Gastrocnemius medialis (tissue), 4 donors: ENCODE data around the gene DIPK1C.

Experiments used
- POLR2A ChIP-seq, 2 donors: fragments of 450-650 bp; IDR thresholded peaks; one replicate each; pipeline ENCODE4 v1.6.1; 2017; ENCODE audit warnings: antibody characterized with exemption in 2 of 2, mild to moderate bottlenecking in 2 of 2, moderate library complexity in 2 of 2
- TF ChIP-seq, protein P1 (sequence below), 5 experiments: fragments of 450-650 bp in 3 of 5; fragments of 200-600 bp in 2 of 5; sonication (generic) in 2 of 5; IDR thresholded peaks in 4 of 5; conservative IDR thresholded peaks in 1 of 5; 1 replicate in 4 of 5; 2 replicates in 1 of 5; pipeline ENCODE4 v1.5.1; 2016 to 2019; ENCODE audit warnings: antibody characterized with exemption in 5 of 5, mild to moderate bottlenecking in 3 of 5, moderate library complexity in 3 of 5

GRCh38 chr18:74459889-74460288 is 2.8 kb upstream of the DIPK1C start:
- TF ChIP-seq POLR2A (IDR thresholded peaks at IDR 0.05) = no peak
- TF ChIP-seq, protein P1, sequence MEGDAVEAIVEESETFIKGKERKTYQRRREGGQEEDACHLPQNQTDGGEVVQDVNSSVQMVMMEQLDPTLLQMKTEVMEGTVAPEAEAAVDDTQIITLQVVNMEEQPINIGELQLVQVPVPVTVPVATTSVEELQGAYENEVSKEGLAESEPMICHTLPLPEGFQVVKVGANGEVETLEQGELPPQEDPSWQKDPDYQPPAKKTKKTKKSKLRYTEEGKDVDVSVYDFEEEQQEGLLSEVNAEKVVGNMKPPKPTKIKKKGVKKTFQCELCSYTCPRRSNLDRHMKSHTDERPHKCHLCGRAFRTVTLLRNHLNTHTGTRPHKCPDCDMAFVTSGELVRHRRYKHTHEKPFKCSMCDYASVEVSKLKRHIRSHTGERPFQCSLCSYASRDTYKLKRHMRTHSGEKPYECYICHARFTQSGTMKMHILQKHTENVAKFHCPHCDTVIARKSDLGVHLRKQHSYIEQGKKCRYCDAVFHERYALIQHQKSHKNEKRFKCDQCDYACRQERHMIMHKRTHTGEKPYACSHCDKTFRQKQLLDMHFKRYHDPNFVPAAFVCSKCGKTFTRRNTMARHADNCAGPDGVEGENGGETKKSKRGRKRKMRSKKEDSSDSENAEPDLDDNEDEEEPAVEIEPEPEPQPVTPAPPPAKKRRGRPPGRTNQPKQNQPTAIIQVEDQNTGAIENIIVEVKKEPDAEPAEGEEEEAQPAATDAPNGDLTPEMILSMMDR (IDR thresholded peaks at IDR 0.05 in 4 of 5, conservative IDR thresholded peaks at IDR 0.05 in 1 of 5) = peak in 2 of 5 experiments; percentile 19 to 30
